ENCODE measurements around the gene SOX18. TPM values are rescaled to one million over a fixed set of nuclear protein-coding genes. Genes with fewer than 3 reads are reported as not detected.

SOX18 gene
- total and polyA plus RNA-seq, 2 experiments from 2014 or later = 0.21 TPM; not detected in 1

- Mint-ChIP-seq H3K27ac (no peak overlapping the region), H3K36me3 (ENCODE audit: low read depth) (no peaks in the 10 kb centered on the region), H3K4me3 (peak overlapping the region; percentile 68), H3K4me1 (peaks cover 29% of the 10 kb centered on the region; the same call in 2 of the 3 replicates), H3K27me3 (ENCODE audit: insufficient read depth, low read depth, poor library complexity) (peaks cover 34% of the 10 kb centered on the region), H3K9me3 (no peaks in the 10 kb centered on the region)
- no peaks in the 10 kb centered on the region for H4K20me1 ChIP-seq (replicated peaks; ENCODE audit: insufficient read depth)
- no peak for TF ChIP-seq POLR2AphosphoS5 (IDR thresholded peaks at IDR 0.05; ENCODE audit: low read depth)
- no peak for TF ChIP-seq ZNF114 (CRISPR knock-in tag; IDR thresholded peaks at IDR 0.05)
- no peak for TF ChIP-seq REST (IDR thresholded peaks at IDR 0.05; ENCODE audit: unreplicated experiment)
- no peak for TF ChIP-seq EZH2 (IDR thresholded peaks at IDR 0.05; ENCODE audit: low read depth, unreplicated experiment)
- no peak for TF ChIP-seq JUNB (IDR thresholded peaks at IDR 0.05; ENCODE audit: unreplicated experiment)
- TF ChIP-seq ZNF462 (CRISPR knock-in tag; IDR thresholded peaks at IDR 0.05) = no peak
- TF ChIP-seq STAT1 (IDR thresholded peaks at IDR 0.05; ENCODE audit: unreplicated experiment) = no peak
- TF ChIP-seq CREB1 (CRISPR knock-in tag; IDR thresholded peaks at IDR 0.05; ENCODE audit: low read depth) = no peak
- TF ChIP-seq ZNF331 (CRISPR knock-in tag; IDR thresholded peaks at IDR 0.05; ENCODE audit: low read depth) = no peak
- H2AFZ ChIP-seq = no peak overlapping the region
- no peaks in the 10 kb centered on the region for H3K79me2 ChIP-seq (replicated peaks; ENCODE audit: insufficient read depth)
- H3K9me2 ChIP-seq (ENCODE audit: insufficient read depth) = no peaks in the 10 kb centered on the region
- ATAC-seq (no peak), DNase-seq (ENCODE audit: low spot score) (no peak)
- H3K27me3 ChIP-seq (ENCODE audit: insufficient read depth) = peaks cover 30% of the 10 kb centered on the region
- H3K4me2 ChIP-seq = peak overlapping the region; percentile 88
- no peak overlapping the region for H3K27ac ChIP-seq (ENCODE audit: low read depth)
- peaks cover 22% of the 10 kb centered on the region; the same call in 1 of the 2 replicates for H3K4me1 ChIP-seq (ENCODE audit: insufficient read depth)
- H3K4me3 ChIP-seq = peak overlapping the region; percentile 75
- 0 out of 2 replicates have a peak, but pooled peaks cover 5% of the 10 kb centered on the region for H3F3A ChIP-seq (replicated peaks; ENCODE audit: low read depth)
- H3K36me3 ChIP-seq (ENCODE audit: insufficient read depth) = no peaks in the 10 kb centered on the region
Measured at GRCh38 chr20:64078934-64079272, 29.5 kb upstream of the SOX18 start.

Data from GM23338 (cell line).